Loucy (cell line): ENCODE measurements around the gene LSM6.

ENCODE experiments used
- H2AFZ ChIP-seq: fragments of 200-600 bp; sonication (generic); 2 replicates; pipeline ENCODE4 v1.6.0; 2016; ENCODE audit warnings: antibody characterized with exemption, mild to moderate bottlenecking, low read length, moderate library complexity
- H3F3A ChIP-seq: fragments of 200-600 bp; 2 replicates; pipeline ENCODE4 v1.6.0; 2016; ENCODE audit warnings: antibody characterized with exemption, low read depth, mild to moderate bottlenecking
- H3K27me3 ChIP-seq: fragments of 200-600 bp; sonication (generic); 2 replicates; pipeline ENCODE4 v1.6.1; 2014; ENCODE audit warnings: low read length, mild to moderate bottlenecking; ENCODE audit not compliant: insufficient read depth, poor library complexity, severe bottlenecking
- H3K36me3 ChIP-seq: fragments of 200-600 bp; sonication (generic); 2 replicates; pipeline ENCODE4 v1.6.1; 2016; ENCODE audit warnings: low read length; ENCODE audit not compliant: insufficient read depth
- H3K4me1 ChIP-seq: fragments of 200-600 bp; sonication (generic); 2 replicates; pipeline ENCODE4 v1.5.1; 2014; ENCODE audit warnings: low read length, mild to moderate bottlenecking; ENCODE audit not compliant: insufficient read depth, poor library complexity, severe bottlenecking
- H3K4me2 ChIP-seq: fragments of 200-600 bp; sonication (generic); 2 replicates; pipeline ENCODE4 v1.6.0; 2014; ENCODE audit warnings: antibody characterized with exemption, low read length, low read depth, mild to moderate bottlenecking; ENCODE audit not compliant: poor library complexity, severe bottlenecking
- H3K4me3 ChIP-seq: fragments of 200-600 bp; sonication (generic); 2 replicates; pipeline ENCODE4 v1.5.1; 2014; ENCODE audit warnings: low read length, mild to moderate bottlenecking, mixed read lengths; ENCODE audit not compliant: poor library complexity, severe bottlenecking
- H3K79me2 ChIP-seq: fragments of 200-600 bp; sonication (generic); 2 replicates; pipeline ENCODE4 v1.6.1; 2014; ENCODE audit warnings: low read length; ENCODE audit not compliant: insufficient read depth
- H3K9ac ChIP-seq: fragments of 200-600 bp; sonication (generic); 2 replicates; pipeline ENCODE4 v1.6.0; 2014; ENCODE audit warnings: mild to moderate bottlenecking, low read depth, low read length, moderate library complexity; ENCODE audit not compliant: poor library complexity, severe bottlenecking
- H3K9me2 ChIP-seq: fragments of 200-600 bp; sonication (generic); replicated peaks from 2 replicates; pipeline ENCODE4 v1.6.1; 2016; ENCODE audit warnings: low read depth, low read length, mixed read lengths
- H3K9me3 ChIP-seq: fragments of 200-600 bp; sonication (generic); 2 replicates; pipeline ENCODE4 v1.6.1; 2014; ENCODE audit warnings: mild to moderate bottlenecking, antibody characterized with exemption, low read length, low read depth; ENCODE audit not compliant: insufficient read depth
- H4K20me1 ChIP-seq: fragments of 200-600 bp; sonication (generic); 2 replicates; pipeline ENCODE4 v1.6.0; 2014; ENCODE audit warnings: antibody characterized with exemption, low read length, mild to moderate bottlenecking; ENCODE audit not compliant: insufficient read depth, poor library complexity, severe bottlenecking
- CTCF ChIP-seq: fragments of 200-600 bp; sonication (generic); conservative IDR thresholded peaks from 2 replicates; pipeline ENCODE4 v1.5.1; 2014; ENCODE audit warnings: mild to moderate bottlenecking, antibody characterized with exemption, low read length
- EZH2phosphoT487 ChIP-seq: fragments of 200-600 bp; IDR thresholded peaks from 2 replicates; pipeline ENCODE4 v1.6.1; 2018; ENCODE audit warnings: antibody characterized with exemption, mild to moderate bottlenecking, moderate library complexity, borderline replicate concordance

The LSM6 gene

GRCh38 chr4:146135941-146136340, 39.6 kb upstream of the LSM6 start:
- Histone ChIP-seq H3K27me3 (no peaks in the 10 kb centered on the region), H3K79me2 (no peaks in the 10 kb centered on the region), H3K9me2 (no peaks in the 10 kb centered on the region), H3K36me3 (no peaks in the 10 kb centered on the region), H3K9me3 (no peaks in the 10 kb centered on the region), H2AFZ (no peak overlapping the region; the same call in 1 of the 2 replicates), H4K20me1 (no peaks in the 10 kb centered on the region), H3K9ac (no peak overlapping the region), H3K4me2 (no peak overlapping the region), H3K4me3 (no peak overlapping the region), H3F3A (no peaks in the 10 kb centered on the region), H3K4me1 (no peaks in the 10 kb centered on the region)
- TF ChIP-seq EZH2phosphoT487: no peak
- no peak for TF ChIP-seq CTCF

- Histone ChIP-seq H3K4me2 (no peak overlapping the region), H3K9ac (no peak overlapping the region), H3K27me3 (no peaks in the 10 kb centered on the region), H3K9me2 (no peaks in the 10 kb centered on the region), H3K79me2 (no peaks in the 10 kb centered on the region), H3K4me1 (no peaks in the 10 kb centered on the region), H3F3A (no peaks in the 10 kb centered on the region), H3K4me3 (no peak overlapping the region), H4K20me1 (no peaks in the 10 kb centered on the region), H3K36me3 (no peaks in the 10 kb centered on the region), H3K9me3 (no peaks in the 10 kb centered on the region), H2AFZ (no peak overlapping the region)
- TF ChIP-seq CTCF (no peak), EZH2phosphoT487 (no peak)
These were observed 32.8 kb upstream of the LSM6 start for GRCh38 chr4:146142768-146143167.

- no peaks in the 10 kb centered on the region for H3K4me1 ChIP-seq
- H3K9me3 ChIP-seq: no peaks in the 10 kb centered on the region
- H3K27me3 ChIP-seq: no peaks in the 10 kb centered on the region
- no peaks in the 10 kb centered on the region for H3K79me2 ChIP-seq
- H2AFZ ChIP-seq: no peak overlapping the region
- H3K9me2 ChIP-seq: no peaks in the 10 kb centered on the region
- no peak for TF ChIP-seq CTCF
- no peak for TF ChIP-seq EZH2phosphoT487
- no peak overlapping the region for H3K4me3 ChIP-seq
- H3K9ac ChIP-seq: no peak overlapping the region
- H3K36me3 ChIP-seq: no peaks in the 10 kb centered on the region
- H3F3A ChIP-seq: no peaks in the 10 kb centered on the region
- H3K4me2 ChIP-seq: no peak overlapping the region
- no peaks in the 10 kb centered on the region for H4K20me1 ChIP-seq
These were observed 31.6 kb upstream of the LSM6 start for GRCh38 chr4:146143888-146144287.
